ENCODE data around the gene PRR14L. TPM values are rescaled to one million over a fixed set of nuclear protein-coding genes. Genes with fewer than 3 reads are reported as not detected.

Gene PRR14L
- total and polyA plus RNA-seq, 8 donors = 25.8 to 55.1 (median 30.3) TPM

GRCh38 chr22:31733580-31734079 is 16.3 kb downstream of the PRR14L start:
- no peaks in the 10 kb centered on the region for H3K9me3 ChIP-seq
- H3K36me3 ChIP-seq = peaks cover 0 to 42% of the 10 kb centered on the region in 2 donors
- no peak overlapping the region for H3K4me3 ChIP-seq
- intact Hi-C loops (cut with DNase I) = no loop called here
- H3K27me3 ChIP-seq = no peaks in the 10 kb centered on the region
- H3K27ac ChIP-seq = no peak overlapping the region
- DNase-seq (no peak), ATAC-seq (no peak)
- peaks cover 0 to 6% of the 10 kb centered on the region in 2 donors for H3K4me1 ChIP-seq
- TF ChIP-seq CTCF (IDR thresholded peaks at IDR 0.05) = no peak

DNA sequence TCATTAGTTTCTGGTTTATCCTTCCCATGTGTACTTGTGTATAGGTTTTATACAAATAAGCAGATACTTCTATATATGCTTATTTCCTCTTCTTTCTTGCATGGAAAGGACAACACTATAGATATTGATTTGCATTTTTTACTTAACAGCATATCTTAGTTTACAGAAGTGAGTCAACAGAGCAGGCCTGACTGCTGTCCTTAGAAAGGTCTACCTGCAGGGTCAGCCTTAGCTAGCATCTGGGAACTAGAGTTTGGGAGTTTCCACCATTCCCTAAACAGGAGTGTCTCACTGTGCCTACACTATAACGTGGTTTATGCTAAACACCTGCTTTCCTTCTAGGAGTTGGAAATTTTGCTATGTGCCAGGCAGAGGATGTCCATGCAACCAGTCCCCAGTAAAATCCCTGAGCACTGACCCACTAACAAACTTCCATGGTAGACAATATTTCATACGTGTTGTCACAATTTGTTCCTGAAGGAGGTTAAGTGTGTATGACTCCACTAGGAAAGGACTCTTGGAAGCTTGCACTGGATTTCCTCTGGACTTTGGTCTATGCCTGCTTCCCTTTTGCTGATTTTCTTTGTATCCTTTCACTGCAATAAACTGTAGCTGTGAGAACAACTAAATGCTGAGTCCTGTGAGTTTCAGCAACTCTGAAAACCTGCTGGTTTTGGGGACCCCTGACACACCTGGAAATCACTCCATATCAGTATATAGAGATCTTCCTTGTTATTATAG is 17.7 kb downstream of the PRR14L start:
- ATAC-seq (no peak), DNase-seq (no peak)
- TF ChIP-seq CTCF (IDR thresholded peaks at IDR 0.05) = no peak
- Histone ChIP-seq H3K4me1 (peaks cover 0 to 4% of the 10 kb centered on the region in 2 donors), H3K4me3 (no peak overlapping the region), H3K27me3 (no peaks in the 10 kb centered on the region), H3K36me3 (peaks cover 0 to 34% of the 10 kb centered on the region in 2 donors), H3K27ac (no peak overlapping the region), H3K9me3 (no peaks in the 10 kb centered on the region)
- intact Hi-C loops (cut with DNase I) = no loop called here

GRCh38 chr22:31730344-31730711 is 19.6 kb downstream of the PRR14L start:
- H3K27ac ChIP-seq = no peak overlapping the region
- no peak for ATAC-seq

GRCh38 chr22:31728857-31729256 is 21.1 kb downstream of the PRR14L start:
- no peak for DNase-seq
- Histone ChIP-seq H3K27ac (no peak overlapping the region), H3K36me3 (peaks cover 0 to 33% of the 10 kb centered on the region in 2 donors), H3K27me3 (no peaks in the 10 kb centered on the region), H3K4me1 (peaks cover 0 to 4% of the 10 kb centered on the region in 2 donors), H3K9me3 (no peaks in the 10 kb centered on the region), H3K4me3 (no peak overlapping the region)
- no peak for TF ChIP-seq CTCF (IDR thresholded peaks at IDR 0.05)
- intact Hi-C loops (cut with DNase I) = no loop called here
- ATAC-seq = no peak

More at GRCh38 chr22:31730344-31730711, 19.6 kb downstream of the PRR14L start:
- H3K36me3 ChIP-seq = peaks cover 0 to 28% of the 10 kb centered on the region in 2 donors
- intact Hi-C loops (cut with DNase I) = no loop called here
- no peak for TF ChIP-seq CTCF (IDR thresholded peaks at IDR 0.05)
- H3K4me3 ChIP-seq = no peak overlapping the region
- DNase-seq = no peak
- H3K4me1 ChIP-seq = peaks cover 0 to 4% of the 10 kb centered on the region in 2 donors
- no peaks in the 10 kb centered on the region for H3K27me3 ChIP-seq
- H3K9me3 ChIP-seq = no peaks in the 10 kb centered on the region

- Histone ChIP-seq H3K27me3 (no peaks in the 10 kb centered on the region), H3K36me3 (peaks cover 0 to 51% of the 10 kb centered on the region in 2 donors), H3K4me3 (no peak overlapping the region), H3K27ac (no peak overlapping the region), H3K4me1 (peaks cover 0 to 4% of the 10 kb centered on the region in 2 donors), H3K9me3 (no peaks in the 10 kb centered on the region)
- ATAC-seq = no peak
- intact Hi-C loops (cut with DNase I) = no loop called here
- no peak for DNase-seq
- TF ChIP-seq CTCF (IDR thresholded peaks at IDR 0.05) = no peak
These were observed 23.2 kb downstream of the PRR14L start for GRCh38 chr22:31726692-31727091.

Measured in left lung (tissue), 10 donors.